Loucy (cell line): ENCODE data around the gene TMEM117.

ENCODE experiments used
- H2AFZ ChIP-seq: fragments of 200-600 bp; sonication (generic); 2 replicates; pipeline ENCODE4 v1.6.0; 2016; ENCODE audit warnings: antibody characterized with exemption, mild to moderate bottlenecking, low read length, moderate library complexity
- H3F3A ChIP-seq: fragments of 200-600 bp; 2 replicates; pipeline ENCODE4 v1.6.0; 2016; ENCODE audit warnings: antibody characterized with exemption, low read depth, mild to moderate bottlenecking
- H3K27me3 ChIP-seq: fragments of 200-600 bp; sonication (generic); 2 replicates; pipeline ENCODE4 v1.6.1; 2014; ENCODE audit warnings: low read length, mild to moderate bottlenecking; ENCODE audit not compliant: insufficient read depth, poor library complexity, severe bottlenecking
- H3K36me3 ChIP-seq: fragments of 200-600 bp; sonication (generic); 2 replicates; pipeline ENCODE4 v1.6.1; 2016; ENCODE audit warnings: low read length; ENCODE audit not compliant: insufficient read depth
- H3K4me1 ChIP-seq: fragments of 200-600 bp; sonication (generic); 2 replicates; pipeline ENCODE4 v1.5.1; 2014; ENCODE audit warnings: low read length, mild to moderate bottlenecking; ENCODE audit not compliant: insufficient read depth, poor library complexity, severe bottlenecking
- H3K4me2 ChIP-seq: fragments of 200-600 bp; sonication (generic); 2 replicates; pipeline ENCODE4 v1.6.0; 2014; ENCODE audit warnings: antibody characterized with exemption, low read length, low read depth, mild to moderate bottlenecking; ENCODE audit not compliant: poor library complexity, severe bottlenecking
- H3K4me3 ChIP-seq: fragments of 200-600 bp; sonication (generic); 2 replicates; pipeline ENCODE4 v1.5.1; 2014; ENCODE audit warnings: low read length, mild to moderate bottlenecking, mixed read lengths; ENCODE audit not compliant: poor library complexity, severe bottlenecking
- H3K79me2 ChIP-seq: fragments of 200-600 bp; sonication (generic); 2 replicates; pipeline ENCODE4 v1.6.1; 2014; ENCODE audit warnings: low read length; ENCODE audit not compliant: insufficient read depth
- H3K9ac ChIP-seq: fragments of 200-600 bp; sonication (generic); 2 replicates; pipeline ENCODE4 v1.6.0; 2014; ENCODE audit warnings: mild to moderate bottlenecking, low read depth, low read length, moderate library complexity; ENCODE audit not compliant: poor library complexity, severe bottlenecking
- H3K9me2 ChIP-seq: fragments of 200-600 bp; sonication (generic); replicated peaks from 2 replicates; pipeline ENCODE4 v1.6.1; 2016; ENCODE audit warnings: low read depth, low read length, mixed read lengths
- H3K9me3 ChIP-seq: fragments of 200-600 bp; sonication (generic); 2 replicates; pipeline ENCODE4 v1.6.1; 2014; ENCODE audit warnings: mild to moderate bottlenecking, antibody characterized with exemption, low read length, low read depth; ENCODE audit not compliant: insufficient read depth
- H4K20me1 ChIP-seq: fragments of 200-600 bp; sonication (generic); 2 replicates; pipeline ENCODE4 v1.6.0; 2014; ENCODE audit warnings: antibody characterized with exemption, low read length, mild to moderate bottlenecking; ENCODE audit not compliant: insufficient read depth, poor library complexity, severe bottlenecking
- CTCF ChIP-seq: fragments of 200-600 bp; sonication (generic); conservative IDR thresholded peaks from 2 replicates; pipeline ENCODE4 v1.5.1; 2014; ENCODE audit warnings: mild to moderate bottlenecking, antibody characterized with exemption, low read length
- EZH2phosphoT487 ChIP-seq: fragments of 200-600 bp; IDR thresholded peaks from 2 replicates; pipeline ENCODE4 v1.6.1; 2018; ENCODE audit warnings: antibody characterized with exemption, mild to moderate bottlenecking, moderate library complexity, borderline replicate concordance

The TMEM117 gene

DNA sequence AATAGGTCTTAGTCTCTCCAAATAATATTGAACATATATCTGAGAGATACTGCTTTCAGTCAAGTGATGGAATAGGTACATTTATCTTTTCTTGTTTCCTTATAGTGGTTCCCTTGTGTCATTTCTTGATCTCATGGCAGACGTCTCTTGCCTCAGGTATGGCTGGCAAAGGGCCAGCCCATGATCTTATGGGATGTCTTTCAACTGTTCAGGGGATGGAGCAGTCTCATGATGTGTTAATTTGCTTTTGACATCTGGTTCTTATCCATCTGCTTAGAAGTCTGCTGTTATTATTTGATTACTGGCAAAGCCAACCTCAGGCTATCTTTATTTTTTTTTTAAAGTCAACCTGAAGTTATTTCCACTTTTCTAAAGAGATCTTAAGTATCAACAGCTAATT lies 262.9 kb downstream of the TMEM117 start:
- H3K36me3 ChIP-seq, result no peaks in the 10 kb centered on the region

DNA sequence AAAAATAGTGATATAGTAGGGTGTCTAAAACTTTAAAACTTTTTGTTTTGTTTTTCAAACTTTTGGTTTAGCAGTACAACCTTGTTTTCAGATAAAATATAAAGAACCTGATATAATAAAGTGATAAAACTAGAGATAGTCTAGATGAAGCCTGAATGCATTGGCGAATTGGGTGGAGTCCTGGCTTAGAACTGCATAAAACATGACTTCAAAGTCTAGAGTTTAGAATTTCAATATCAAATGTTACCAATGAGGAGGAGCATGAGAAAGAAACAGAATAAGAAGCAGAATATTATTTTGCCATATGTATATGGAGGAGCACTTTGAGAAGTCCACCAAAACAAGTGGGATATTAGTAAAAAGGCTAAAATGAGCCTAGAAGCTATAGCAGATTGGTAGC lies 263.6 kb downstream of the TMEM117 start:
- Histone ChIP-seq H3K9ac (no peak overlapping the region), H3K4me3 (no peak overlapping the region), H4K20me1 (no peaks in the 10 kb centered on the region), H3K4me1 (no peaks in the 10 kb centered on the region), H3K4me2 (no peak overlapping the region), H3K9me3 (no peaks in the 10 kb centered on the region), H3F3A (no peaks in the 10 kb centered on the region), H2AFZ (no peak overlapping the region), H3K79me2 (no peaks in the 10 kb centered on the region), H3K27me3 (no peaks in the 10 kb centered on the region), H3K36me3 (no peaks in the 10 kb centered on the region), H3K9me2 (no peaks in the 10 kb centered on the region)
- TF ChIP-seq CTCF (no peak), EZH2phosphoT487 (no peak)

More for the DNA sequence above, 262.9 kb downstream of the TMEM117 start:
- H3K9me3 ChIP-seq, result no peaks in the 10 kb centered on the region
- no peaks in the 10 kb centered on the region for H3K79me2 ChIP-seq
- H3K27me3 ChIP-seq, result no peaks in the 10 kb centered on the region
- no peaks in the 10 kb centered on the region for H3K4me1 ChIP-seq
- no peak overlapping the region for H3K4me2 ChIP-seq
- H3F3A ChIP-seq, result no peaks in the 10 kb centered on the region
- no peak overlapping the region for H3K9ac ChIP-seq
- no peaks in the 10 kb centered on the region for H3K9me2 ChIP-seq
- TF ChIP-seq CTCF (no peak), EZH2phosphoT487 (no peak)
- H3K4me3 ChIP-seq, result no peak overlapping the region
- H2AFZ ChIP-seq, result no peak overlapping the region
- no peaks in the 10 kb centered on the region for H4K20me1 ChIP-seq

DNA sequence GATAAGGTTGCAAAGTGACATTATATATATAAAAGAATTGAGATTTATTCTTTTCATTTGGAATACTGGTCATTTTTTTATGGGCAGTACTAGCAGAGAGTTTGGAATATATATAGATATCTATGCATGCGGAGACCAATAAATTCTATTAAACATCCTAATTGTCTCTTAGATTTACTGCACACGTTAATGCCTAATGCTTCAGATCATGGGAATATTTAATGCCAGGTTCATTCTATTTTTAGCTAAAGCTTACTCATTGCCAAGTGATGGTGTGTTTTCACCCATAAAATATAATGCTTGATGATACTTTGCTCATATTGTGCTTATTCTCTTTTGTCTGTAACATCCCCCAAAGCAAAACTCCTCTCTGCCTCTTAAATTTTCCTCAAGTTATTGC lies 264.4 kb downstream of the TMEM117 start:
- no peaks in the 10 kb centered on the region for H3K27me3 ChIP-seq
- H3K4me3 ChIP-seq, result no peak overlapping the region
- H3K9ac ChIP-seq, result no peak overlapping the region
- H3K4me1 ChIP-seq, result no peaks in the 10 kb centered on the region
- no peak overlapping the region for H2AFZ ChIP-seq
- H3K9me3 ChIP-seq, result no peaks in the 10 kb centered on the region
- no peak overlapping the region for H3K4me2 ChIP-seq
- H3K79me2 ChIP-seq, result no peaks in the 10 kb centered on the region
- no peaks in the 10 kb centered on the region for H3F3A ChIP-seq
- TF ChIP-seq CTCF (no peak), EZH2phosphoT487 (no peak)
- H3K36me3 ChIP-seq, result no peaks in the 10 kb centered on the region
- no peaks in the 10 kb centered on the region for H3K9me2 ChIP-seq
- no peaks in the 10 kb centered on the region for H4K20me1 ChIP-seq
